HG03175 (cell line): ENCODE results near the gene HOXB7.
A peak's percentile ranks its signal among the peaks of the same experiment; 100 is the strongest.

Experiments used
- ATAC-seq: cut with Tn5 transposase; IDR thresholded peaks from one replicate; pipeline ENCODE4 v1.9.1; 2021; ENCODE audit warnings: mild to moderate bottlenecking, moderate library complexity; ENCODE audit not compliant: unreplicated experiment

Gene HOXB7

GRCh38 chr17:48596000-48596734 is 14.7 kb downstream of the HOXB7 start:
- ATAC-seq: no peak

GRCh38 chr17:48595278-48595999 is 15.4 kb downstream of the HOXB7 start:
- ATAC-seq: no peak

GRCh38 chr17:48594538-48595277 is 16.1 kb downstream of the HOXB7 start:
- no peak for ATAC-seq

- ATAC-seq: peak; percentile 43
These were observed 16.8 kb downstream of the HOXB7 start for GRCh38 chr17:48593840-48594537.

- ATAC-seq: no peak
These were observed 17.5 kb downstream of the HOXB7 start, which contains the start of gene HOXB5 for GRCh38 chr17:48593126-48593829. Gene HOXB5, minus strand, starts transcription at chr17:48593779. Its CDS starts 97 bp downstream, at chr17:48593682.

- ATAC-seq: no peak
These were observed 18.2 kb downstream of the HOXB7 start for GRCh38 chr17:48592577-48592976.

GRCh38 chr17:48592057-48592514 is 18.7 kb downstream of the HOXB7 start:
- no peak for ATAC-seq

- no peak for ATAC-seq
These were observed 19.4 kb downstream of the HOXB7 start for GRCh38 chr17:48591255-48592056.

GRCh38 chr17:48590607-48591161 is 20.1 kb downstream of the HOXB7 start:
- no peak for ATAC-seq

- ATAC-seq: no peak
These were observed 20.8 kb downstream of the HOXB7 start, which contains the start of gene HOXB3 for GRCh38 chr17:48589831-48590606. Gene HOXB3, minus strand, starts transcription at chr17:48590241. Its CDS starts 37,767 bp downstream, at chr17:48552474.

GRCh38 chr17:48589060-48589830 is 21.6 kb downstream of the HOXB7 start:
- ATAC-seq: no peak

- no peak for ATAC-seq
These were observed 22.3 kb downstream of the HOXB7 start for GRCh38 chr17:48588528-48588927.

GRCh38 chr17:48588074-48588415 is 22.8 kb downstream of the HOXB7 start:
- no peak for ATAC-seq

GRCh38 chr17:48587276-48588073 is 23.3 kb downstream of the HOXB7 start:
- ATAC-seq: no peak

GRCh38 chr17:48586355-48587258 is 24.2 kb downstream of the HOXB7 start:
- no peak for ATAC-seq
